ENCODE data around the gene HS3ST3A1. TPM values are rescaled to one million over a fixed set of nuclear protein-coding genes. Genes with fewer than 3 reads are reported as not detected.

The HS3ST3A1 gene
- total RNA-seq, 2 donors from 2014 or later: not detected

DNA sequence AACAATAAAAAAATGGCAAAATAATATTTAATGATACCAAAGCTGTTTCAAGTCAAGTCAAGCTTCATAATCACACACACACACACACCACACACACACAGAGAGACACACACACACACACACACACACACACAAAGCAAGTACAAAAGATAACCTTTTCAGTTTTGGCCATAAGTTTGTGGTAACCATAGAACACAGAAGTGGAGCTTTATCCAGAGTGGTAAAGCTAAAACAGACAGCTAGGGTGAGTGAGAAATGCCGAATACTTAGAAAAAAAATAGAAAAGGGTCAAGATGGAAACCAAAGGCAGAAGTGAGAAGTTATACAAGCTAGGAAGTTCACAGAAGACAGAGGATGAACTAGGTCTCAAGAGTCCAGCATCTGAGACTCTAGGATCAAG, 79.0 kb downstream of the HS3ST3A1 start:
- ATAC-seq (no peak), DNase-seq (no peak)
- Histone ChIP-seq H3K36me3 (replicated peaks in 1 of 2; ENCODE audit: insufficient read depth in 1 of 2, low read depth in 2 of 2) (no peaks in the 10 kb centered on the region), H3K27me3 (no peaks in the 10 kb centered on the region), H3K9me3 (no peaks in the 10 kb centered on the region), H3K4me1 (no peaks in the 10 kb centered on the region), H3K4me3 (no peak overlapping the region), H3K27ac (no peak overlapping the region)
- TF ChIP-seq POLR2A (IDR thresholded peaks at IDR 0.05): no peak
- TF ChIP-seq, protein P1, sequence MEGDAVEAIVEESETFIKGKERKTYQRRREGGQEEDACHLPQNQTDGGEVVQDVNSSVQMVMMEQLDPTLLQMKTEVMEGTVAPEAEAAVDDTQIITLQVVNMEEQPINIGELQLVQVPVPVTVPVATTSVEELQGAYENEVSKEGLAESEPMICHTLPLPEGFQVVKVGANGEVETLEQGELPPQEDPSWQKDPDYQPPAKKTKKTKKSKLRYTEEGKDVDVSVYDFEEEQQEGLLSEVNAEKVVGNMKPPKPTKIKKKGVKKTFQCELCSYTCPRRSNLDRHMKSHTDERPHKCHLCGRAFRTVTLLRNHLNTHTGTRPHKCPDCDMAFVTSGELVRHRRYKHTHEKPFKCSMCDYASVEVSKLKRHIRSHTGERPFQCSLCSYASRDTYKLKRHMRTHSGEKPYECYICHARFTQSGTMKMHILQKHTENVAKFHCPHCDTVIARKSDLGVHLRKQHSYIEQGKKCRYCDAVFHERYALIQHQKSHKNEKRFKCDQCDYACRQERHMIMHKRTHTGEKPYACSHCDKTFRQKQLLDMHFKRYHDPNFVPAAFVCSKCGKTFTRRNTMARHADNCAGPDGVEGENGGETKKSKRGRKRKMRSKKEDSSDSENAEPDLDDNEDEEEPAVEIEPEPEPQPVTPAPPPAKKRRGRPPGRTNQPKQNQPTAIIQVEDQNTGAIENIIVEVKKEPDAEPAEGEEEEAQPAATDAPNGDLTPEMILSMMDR (IDR thresholded peaks at IDR 0.05): no peak
- intact Hi-C loops (cut with DNase I): no loop called here
- 58 to 68% methylated on average over 1 of the region's 1 CpG for WGBS, 2 donors

DNA sequence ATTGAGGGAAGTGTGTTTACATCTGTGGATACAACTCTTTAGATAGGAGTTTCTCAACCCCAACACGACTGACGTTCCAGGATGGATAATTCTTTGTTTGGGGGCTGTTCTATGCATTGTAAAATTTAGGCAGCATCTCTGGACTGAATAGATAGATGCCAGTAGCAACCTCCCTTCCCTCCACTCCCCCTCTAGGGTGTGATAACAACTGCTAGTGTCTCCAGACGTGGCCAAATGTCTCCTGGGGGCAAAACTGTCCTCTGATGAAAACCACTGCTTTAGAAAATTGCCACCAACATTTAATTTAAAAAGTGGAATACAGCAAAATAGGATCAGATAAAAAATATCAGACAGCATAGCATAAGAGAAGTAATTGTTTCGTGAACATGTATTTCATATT, 79.9 kb downstream of the HS3ST3A1 start:
- no peaks in the 10 kb centered on the region for H3K27me3 ChIP-seq
- no peaks in the 10 kb centered on the region for H3K4me1 ChIP-seq
- 49 to 62% methylated on average over 4 of the region's 4 CpGs for WGBS, 2 donors
- TF ChIP-seq, protein P1 (IDR thresholded peaks at IDR 0.05): no peak
- no peak for TF ChIP-seq POLR2A (IDR thresholded peaks at IDR 0.05)
- no peak overlapping the region for H3K27ac ChIP-seq
- no peaks in the 10 kb centered on the region for H3K9me3 ChIP-seq
- no peaks in the 10 kb centered on the region for H3K36me3 ChIP-seq (replicated peaks in 1 of 2; ENCODE audit: insufficient read depth in 1 of 2, low read depth in 2 of 2)
- intact Hi-C loops (cut with DNase I): no loop called here
- no peak for DNase-seq
- ATAC-seq: no peak
- no peak overlapping the region for H3K4me3 ChIP-seq

DNA sequence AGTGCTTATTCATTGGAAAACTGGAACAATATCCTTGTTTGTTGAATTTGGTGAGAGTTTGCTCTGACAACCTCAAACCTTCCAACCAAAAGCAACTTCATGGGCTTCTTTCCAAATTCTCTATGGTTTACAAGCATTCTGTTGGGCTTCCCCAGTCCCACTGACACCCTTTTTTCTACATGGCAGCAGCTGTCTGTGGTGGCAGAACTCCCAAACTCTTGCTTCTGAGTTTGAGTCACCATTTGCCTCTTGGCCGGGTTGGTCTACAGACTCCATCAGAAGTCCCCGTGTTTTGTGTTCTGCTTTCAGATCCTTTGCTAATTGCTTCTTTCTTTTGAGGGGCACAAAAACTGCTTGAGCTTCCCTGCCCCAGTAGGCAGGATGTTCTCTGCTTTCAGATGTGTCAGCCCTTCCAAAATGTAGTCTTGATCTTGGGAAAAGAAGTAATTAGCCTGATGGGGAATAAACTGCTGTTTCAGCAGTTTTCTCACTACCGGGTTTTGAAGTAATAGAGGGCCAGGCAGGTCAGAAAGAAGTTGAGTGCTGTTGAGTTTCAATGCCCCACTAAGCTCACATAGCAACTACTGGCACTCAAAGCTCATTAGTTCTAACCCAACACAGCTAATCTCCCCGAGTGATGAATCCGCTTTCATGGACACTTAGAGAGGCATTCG, 80.7 kb downstream of the HS3ST3A1 start:
- Histone ChIP-seq H3K4me3 (no peak overlapping the region), H3K27me3 (no peaks in the 10 kb centered on the region), H3K9me3 (no peaks in the 10 kb centered on the region), H3K4me1 (no peaks in the 10 kb centered on the region), H3K36me3 (replicated peaks in 1 of 2; ENCODE audit: insufficient read depth in 1 of 2, low read depth in 2 of 2) (no peaks in the 10 kb centered on the region), H3K27ac (no peak overlapping the region)
- WGBS, 2 donors: 55 to 67% methylated on average over 6 of the region's 6 CpGs
- intact Hi-C loops (cut with DNase I): no loop called here
- TF ChIP-seq, protein P1 (IDR thresholded peaks at IDR 0.05): no peak
- no peak for TF ChIP-seq POLR2A (IDR thresholded peaks at IDR 0.05)
- DNase-seq (no peak), ATAC-seq (no peak)

DNA sequence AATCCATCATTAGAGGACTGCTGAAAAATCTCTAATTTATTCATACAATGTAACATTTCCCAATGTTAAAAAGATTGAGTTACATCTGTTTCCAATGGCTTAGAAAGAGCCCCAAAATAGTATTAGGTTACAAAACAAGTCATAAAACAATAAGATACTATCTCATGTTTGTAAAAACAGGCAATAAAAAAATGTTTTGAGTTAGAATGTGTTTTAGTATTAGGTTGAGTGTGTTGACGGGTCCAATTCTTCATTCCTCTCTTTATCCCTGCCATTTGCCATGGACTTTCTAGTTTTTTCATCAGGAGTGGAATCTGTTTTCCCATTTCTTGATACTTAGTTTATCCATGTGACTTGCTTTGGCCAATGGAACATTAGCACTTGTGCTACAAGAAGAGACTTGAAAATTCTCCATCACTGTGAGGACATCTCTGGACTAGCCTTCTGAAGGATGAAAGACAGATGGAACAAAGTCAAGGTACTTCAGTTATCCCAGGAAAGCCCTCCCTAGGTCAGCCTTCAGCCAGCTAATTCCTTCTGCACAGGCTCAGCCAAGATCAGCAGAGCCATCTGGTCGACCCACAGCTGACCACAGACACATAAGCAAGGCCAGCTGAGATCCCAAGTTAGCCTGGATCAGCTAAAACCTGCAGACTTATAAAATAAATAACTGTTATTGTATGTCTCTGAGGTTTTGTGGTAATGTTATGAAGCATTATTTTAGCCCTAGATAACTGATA, 83.3 kb downstream of the HS3ST3A1 start:
- H3K4me1 ChIP-seq: no peaks in the 10 kb centered on the region
- no peaks in the 10 kb centered on the region for H3K9me3 ChIP-seq
- intact Hi-C loops (cut with DNase I): no loop called here
- no peak for TF ChIP-seq POLR2A (IDR thresholded peaks at IDR 0.05)
- TF ChIP-seq, protein P1 (IDR thresholded peaks at IDR 0.05): no peak
- no peaks in the 10 kb centered on the region for H3K27me3 ChIP-seq
- H3K27ac ChIP-seq: no peak overlapping the region
- no peak overlapping the region for H3K4me3 ChIP-seq
- 77 to 81% methylated on average over 2 of the region's 2 CpGs for WGBS, 2 donors
- no peak for DNase-seq
- no peak for ATAC-seq
- H3K36me3 ChIP-seq (replicated peaks in 1 of 2; ENCODE audit: insufficient read depth in 1 of 2, low read depth in 2 of 2): no peaks in the 10 kb centered on the region

Measured in body of pancreas (tissue), 4 donors.